ENCODE results near the gene PGM2.
"Not testable (repeated sequence)": the region's sequence is repeated elsewhere in the genome, so short reads cannot be mapped to it uniquely, and the experiment has no call there.

Gene PGM2

DNA sequence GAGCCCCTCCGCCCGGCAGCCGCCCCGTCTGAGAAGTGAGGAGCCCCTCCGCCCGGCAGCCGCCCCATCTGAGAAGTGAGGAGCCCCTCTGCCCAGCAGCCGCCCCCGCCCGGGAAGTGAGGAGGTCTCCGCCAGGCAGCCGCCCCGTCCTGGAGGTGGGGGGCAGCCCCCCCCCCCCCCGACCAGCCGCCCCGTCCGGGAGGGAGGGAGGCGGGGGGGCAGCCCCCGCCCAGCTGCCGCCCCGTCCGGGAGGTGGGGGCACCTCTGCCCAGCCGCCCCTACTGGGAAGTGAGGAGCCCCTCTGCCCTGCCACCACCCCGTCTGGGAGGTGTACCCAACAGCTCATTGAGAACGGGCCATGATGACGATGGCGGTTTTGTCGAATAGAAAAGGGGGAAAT lies 6.0 kb upstream of the PGM2 start:
- DNase-seq, result not testable (repeated sequence)

- no peak for DNase-seq
These were observed 4.4 kb upstream of the PGM2 start for GRCh38 chr4:37821953-37822605.

GRCh38 chr4:37825501-37825900 lies 985 bp upstream of the PGM2 start:
- not testable (repeated sequence) for DNase-seq

DNA sequence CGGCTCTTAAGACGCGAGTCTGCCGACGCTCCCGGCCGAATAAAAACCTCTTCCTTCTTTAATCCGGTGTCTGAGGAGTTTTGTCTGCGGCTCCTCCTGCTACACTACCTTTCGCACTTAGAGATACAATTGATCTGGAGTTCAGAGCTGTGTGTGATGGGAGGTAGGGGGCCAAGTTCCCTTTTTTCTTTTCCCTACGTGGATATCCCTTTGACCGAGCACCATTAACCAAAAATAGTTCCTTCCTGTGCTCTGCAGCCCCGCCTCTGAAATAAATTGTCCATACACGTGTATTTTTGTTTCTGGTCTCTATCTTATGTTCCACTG lies 555 bp upstream of the PGM2 start:
- DNase-seq, result peak; percentile 47

GRCh38 chr4:37827030-37827685 lies 672 bp downstream of the PGM2 start:
- DNase-seq, result no peak

GRCh38 chr4:37827802-37828321 lies 1.4 kb downstream of the PGM2 start:
- DNase-seq, result no peak

GRCh38 chr4:37828843-37829242 lies 2.4 kb downstream of the PGM2 start:
- no peak for DNase-seq

DNA sequence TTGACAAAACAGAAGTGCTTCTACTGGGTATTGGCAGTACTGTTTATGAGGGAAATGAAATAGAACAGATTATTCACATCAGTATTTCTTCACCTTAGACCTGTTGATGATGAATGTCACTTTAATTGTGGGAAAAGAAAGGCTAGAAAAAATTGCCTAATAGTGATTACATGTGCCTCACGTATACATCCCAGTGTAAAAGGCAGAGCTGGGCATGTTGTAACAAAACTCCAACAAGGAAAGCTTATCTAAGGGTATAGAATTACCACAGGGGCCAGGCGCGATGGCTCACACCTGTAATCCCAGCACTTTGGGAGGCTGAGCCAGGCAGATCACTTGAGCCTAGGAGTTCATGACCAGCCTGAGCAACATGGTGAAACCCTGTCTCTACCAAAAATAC lies 4.2 kb downstream of the PGM2 start:
- DNase-seq, result no peak

- no peak for DNase-seq
These were observed 8.5 kb downstream of the PGM2 start for GRCh38 chr4:37835031-37835430.

GRCh38 chr4:37835806-37836205 lies 9.3 kb downstream of the PGM2 start:
- DNase-seq, result no peak

- no peak for DNase-seq
These were observed 9.8 kb downstream of the PGM2 start for GRCh38 chr4:37836274-37836673.

DNA sequence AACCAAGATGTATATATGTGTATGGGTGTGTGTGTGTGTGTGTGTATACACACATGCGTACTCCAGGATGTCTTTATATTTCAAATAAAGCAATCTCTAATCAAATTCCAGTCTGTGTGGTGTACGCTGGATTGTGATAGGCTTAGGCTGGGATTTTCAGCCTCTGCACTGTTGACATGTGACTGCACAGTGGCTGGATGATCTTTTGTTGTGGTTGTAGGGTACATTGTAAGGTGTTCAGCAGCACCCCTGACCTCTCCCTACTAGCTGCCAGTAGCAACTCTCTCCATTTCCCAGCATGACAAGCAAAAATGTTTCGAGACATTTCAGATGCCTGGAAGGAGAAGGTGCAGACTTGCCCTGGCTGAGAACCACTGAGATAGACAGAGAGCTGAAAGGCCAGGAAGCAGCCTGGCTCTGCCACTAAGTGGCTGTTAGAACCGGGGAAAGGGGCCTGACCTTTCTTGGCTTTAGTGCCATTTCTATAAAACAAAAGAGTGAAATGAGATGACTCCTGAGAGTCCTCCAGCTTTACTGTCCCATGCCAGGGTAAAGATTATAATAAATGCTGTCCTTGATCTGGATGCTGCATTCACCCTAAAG lies 10.5 kb downstream of the PGM2 start:
- DNase-seq, result no peak

DNA sequence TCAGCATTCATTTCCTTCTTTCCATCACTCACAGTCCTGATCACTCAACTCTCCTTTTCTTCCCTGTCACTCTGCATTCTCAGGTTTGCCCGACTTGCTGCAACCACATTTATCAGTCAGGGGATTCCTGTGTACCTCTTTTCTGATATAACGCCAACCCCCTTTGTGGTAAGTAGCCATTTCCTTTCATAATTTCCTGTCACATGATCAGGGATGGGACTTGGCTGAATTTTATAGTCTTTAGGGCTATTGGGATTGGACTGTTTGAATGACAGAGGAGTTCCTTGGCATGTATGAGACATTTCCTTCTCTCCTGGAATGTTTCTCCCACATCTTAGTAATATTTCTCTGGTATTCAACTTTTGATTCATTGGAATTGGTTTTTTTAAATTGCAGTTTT lies 11.0 kb downstream of the PGM2 start:
- no peak for DNase-seq

DNA sequence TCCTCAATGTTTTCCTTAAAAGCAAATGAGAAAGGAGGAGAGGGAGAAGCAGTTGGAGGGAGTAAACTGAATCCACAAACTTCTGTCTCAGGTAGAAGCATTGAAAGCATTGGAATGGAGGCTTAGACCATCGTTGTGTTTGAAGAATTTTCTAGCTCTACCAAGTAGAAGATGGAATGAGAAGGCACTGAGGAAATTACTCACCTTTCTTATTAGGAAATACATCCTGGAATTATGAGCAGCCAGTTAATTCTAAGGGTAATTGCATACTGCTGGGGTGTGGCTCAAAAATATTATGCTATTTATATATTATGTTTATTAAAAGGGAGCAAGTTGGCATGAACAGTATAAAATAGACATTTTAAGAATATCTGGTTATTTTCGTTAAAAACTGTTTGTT lies 12.9 kb downstream of the PGM2 start:
- DNase-seq, result no peak

- DNase-seq, result no peak
These were observed 17.7 kb downstream of the PGM2 start for GRCh38 chr4:37844204-37844603.

DNA sequence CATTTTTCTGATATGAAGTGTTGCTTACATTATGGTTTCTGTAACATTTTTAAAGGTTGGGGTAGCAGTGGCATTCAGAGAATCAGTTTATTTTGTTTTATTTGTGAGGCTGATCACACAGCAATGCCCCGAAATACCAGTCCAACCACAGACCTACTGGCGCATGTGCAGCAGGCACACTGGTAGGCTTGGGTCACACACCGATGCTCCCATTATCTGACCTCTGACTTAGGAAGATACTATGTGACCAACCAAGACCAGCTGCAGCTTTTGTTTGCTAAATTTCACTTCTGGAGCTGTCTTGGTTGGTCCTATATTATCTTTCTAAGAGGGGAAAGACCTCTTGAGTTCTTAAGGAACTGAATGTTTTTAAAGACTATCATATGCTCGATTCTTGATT lies 18.7 kb downstream of the PGM2 start:
- no peak for DNase-seq

DNA sequence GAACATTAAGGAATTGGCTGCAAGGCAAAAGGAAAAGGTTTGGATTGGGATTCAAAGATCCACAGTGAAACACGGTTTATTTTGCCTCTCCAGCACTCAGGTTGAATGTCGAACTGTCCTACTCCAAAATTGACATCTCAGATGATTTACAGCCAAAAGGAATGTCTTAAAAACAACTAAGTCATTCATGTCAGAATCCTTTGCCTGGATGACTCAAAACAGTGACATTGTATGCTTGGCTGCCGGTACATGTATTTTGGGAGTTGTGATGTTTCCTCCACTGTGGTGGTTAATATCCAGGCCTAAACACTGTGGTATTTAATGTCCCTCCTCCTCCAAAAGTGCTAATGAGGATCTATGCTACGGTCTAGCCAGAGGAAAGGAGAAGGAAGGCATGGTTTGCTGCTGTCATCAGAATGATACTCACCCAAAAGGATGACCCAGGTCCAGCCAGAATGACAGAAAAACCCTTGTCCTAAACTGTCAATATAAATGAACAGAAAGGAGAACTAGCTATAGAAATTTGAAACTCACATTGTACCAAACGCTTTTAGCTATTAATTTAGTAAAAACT lies 20.9 kb downstream of the PGM2 start:
- DNase-seq, result no peak

GRCh38 chr4:37852376-37852775 lies 25.9 kb downstream of the PGM2 start:
- no peak for DNase-seq

DNA sequence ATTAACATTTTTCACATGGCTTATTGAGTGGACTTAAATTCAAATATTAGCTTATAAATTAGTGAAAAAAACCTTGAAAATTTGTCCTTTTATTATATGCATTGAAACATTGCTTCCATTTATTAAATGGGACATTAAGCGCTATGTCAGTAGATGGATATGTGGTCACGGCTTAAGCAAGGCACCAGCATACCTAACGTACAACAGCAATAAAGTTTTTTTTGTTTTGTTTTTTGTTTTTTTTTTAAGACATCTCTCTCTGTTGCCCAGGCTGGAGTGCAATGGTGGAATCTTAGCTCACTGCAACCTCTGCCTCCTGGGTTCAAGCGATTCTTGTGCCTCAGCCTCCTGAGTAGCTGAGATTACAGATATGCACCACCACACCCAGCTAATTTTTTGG lies 31.6 kb downstream of the PGM2 start:
- DNase-seq, result no peak

DNA sequence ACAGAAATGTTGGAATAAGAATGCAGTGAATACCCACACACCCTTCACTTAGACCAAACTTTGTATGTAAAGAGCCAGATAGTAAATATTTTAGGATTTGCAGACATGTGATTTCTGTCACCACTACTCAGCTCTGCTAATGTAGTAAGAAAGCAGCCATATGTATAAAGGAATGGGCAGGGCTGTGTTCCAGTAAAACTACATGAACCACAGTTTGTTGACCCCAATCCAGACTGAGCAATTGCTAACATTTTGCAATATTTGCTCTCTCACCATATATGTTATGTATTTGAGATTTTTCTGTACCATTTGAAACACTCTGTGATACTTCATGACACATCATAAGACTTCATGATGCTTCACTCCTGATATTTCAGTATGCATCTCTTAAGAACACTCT lies 32.4 kb downstream of the PGM2 start:
- no peak for DNase-seq

- no peak for DNase-seq
These were observed 33.8 kb downstream of the PGM2 start for GRCh38 chr4:37860266-37860665.

DNA sequence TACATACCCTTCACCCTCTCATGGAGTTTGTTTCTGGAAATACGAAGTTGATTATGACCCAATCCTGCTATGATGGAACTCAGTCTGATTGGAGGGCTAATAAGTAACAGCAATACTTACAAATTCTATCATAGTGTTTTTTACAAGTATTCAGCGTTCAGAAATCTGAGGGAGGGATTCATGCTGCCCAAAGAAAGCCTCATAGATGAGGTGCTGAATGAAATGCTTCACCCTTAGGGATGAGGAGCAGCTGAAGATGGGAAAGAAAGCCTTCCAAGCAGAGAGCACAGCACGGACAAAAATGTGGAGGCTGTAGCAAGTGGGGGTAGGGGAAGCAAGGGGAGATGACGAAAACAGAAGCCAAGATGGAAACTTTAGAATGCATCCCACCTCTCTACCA lies 36.5 kb downstream of the PGM2 start:
- no peak for DNase-seq

DNA sequence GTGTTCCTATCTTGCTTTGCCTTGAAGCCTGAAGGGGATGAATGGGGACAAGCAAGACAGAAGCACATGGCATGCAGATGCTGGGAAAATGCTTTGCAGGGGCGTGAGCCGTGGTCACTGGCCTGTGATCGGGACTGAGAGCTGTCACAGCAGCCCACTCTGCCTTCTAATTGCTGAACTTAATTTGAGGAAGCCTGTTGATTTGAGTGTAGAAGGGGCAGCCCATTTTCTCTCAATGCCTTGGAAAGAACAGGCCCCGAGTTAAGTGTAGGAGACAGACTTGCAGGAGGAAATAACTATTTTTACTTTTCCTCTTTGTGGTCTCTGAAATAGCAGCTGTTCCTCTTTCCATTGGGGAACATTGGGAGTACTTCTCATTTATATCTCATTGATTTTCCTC lies 38.3 kb downstream of the PGM2 start:
- no peak for DNase-seq

DNA sequence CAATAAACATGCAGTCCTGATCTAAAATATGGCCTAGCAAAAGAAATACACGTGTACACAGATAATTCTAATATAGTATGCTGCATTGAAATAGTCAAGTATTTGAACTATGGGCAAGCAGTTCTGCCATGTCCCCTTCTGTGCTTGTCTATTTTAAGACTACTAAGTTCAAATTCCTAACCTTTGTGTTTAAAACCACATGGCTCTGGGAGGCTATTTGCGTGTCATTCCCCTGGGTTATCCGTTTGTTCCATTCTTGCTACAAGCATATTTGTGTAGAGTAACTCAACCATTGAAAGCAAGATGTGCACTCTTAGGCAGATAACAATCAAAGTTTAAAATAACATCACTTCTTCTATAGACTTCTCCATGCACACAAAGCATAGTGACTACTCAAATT lies 39.0 kb downstream of the PGM2 start:
- no peak for DNase-seq
